Measurements from ENCODE around the gene C16orf46.

DNA sequence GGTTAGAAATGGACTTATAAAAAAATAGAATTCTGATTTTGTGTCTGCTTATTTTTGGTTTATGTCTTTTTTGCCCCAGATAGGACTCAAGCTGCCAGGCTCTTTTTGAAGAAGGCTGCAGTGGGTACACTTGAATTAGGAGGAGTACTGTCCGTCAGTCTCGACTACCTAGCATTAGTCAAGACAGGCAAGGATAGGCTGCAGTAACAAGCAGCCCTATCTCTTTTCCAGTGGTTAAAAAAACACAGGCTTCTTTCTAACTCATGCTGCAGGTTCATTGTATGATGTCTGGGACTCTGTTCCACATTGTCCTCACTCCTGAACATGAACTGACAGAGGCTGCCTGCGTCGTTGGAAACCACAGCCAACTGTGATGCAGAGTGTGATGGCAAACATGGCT is 8.0 kb downstream of the C16orf46 start:
- TF ChIP-seq, protein P1, sequence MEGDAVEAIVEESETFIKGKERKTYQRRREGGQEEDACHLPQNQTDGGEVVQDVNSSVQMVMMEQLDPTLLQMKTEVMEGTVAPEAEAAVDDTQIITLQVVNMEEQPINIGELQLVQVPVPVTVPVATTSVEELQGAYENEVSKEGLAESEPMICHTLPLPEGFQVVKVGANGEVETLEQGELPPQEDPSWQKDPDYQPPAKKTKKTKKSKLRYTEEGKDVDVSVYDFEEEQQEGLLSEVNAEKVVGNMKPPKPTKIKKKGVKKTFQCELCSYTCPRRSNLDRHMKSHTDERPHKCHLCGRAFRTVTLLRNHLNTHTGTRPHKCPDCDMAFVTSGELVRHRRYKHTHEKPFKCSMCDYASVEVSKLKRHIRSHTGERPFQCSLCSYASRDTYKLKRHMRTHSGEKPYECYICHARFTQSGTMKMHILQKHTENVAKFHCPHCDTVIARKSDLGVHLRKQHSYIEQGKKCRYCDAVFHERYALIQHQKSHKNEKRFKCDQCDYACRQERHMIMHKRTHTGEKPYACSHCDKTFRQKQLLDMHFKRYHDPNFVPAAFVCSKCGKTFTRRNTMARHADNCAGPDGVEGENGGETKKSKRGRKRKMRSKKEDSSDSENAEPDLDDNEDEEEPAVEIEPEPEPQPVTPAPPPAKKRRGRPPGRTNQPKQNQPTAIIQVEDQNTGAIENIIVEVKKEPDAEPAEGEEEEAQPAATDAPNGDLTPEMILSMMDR (IDR thresholded peaks at IDR 0.05): no peak
- TF ChIP-seq POLR2AphosphoS5 (IDR thresholded peaks at IDR 0.05): no peak
- no peak for TF ChIP-seq POLR2A (IDR thresholded peaks at IDR 0.05)

Measured in breast epithelium (tissue), 3 donors.